ENCODE measurements around the gene PERM1.

Gene PERM1

DNA sequence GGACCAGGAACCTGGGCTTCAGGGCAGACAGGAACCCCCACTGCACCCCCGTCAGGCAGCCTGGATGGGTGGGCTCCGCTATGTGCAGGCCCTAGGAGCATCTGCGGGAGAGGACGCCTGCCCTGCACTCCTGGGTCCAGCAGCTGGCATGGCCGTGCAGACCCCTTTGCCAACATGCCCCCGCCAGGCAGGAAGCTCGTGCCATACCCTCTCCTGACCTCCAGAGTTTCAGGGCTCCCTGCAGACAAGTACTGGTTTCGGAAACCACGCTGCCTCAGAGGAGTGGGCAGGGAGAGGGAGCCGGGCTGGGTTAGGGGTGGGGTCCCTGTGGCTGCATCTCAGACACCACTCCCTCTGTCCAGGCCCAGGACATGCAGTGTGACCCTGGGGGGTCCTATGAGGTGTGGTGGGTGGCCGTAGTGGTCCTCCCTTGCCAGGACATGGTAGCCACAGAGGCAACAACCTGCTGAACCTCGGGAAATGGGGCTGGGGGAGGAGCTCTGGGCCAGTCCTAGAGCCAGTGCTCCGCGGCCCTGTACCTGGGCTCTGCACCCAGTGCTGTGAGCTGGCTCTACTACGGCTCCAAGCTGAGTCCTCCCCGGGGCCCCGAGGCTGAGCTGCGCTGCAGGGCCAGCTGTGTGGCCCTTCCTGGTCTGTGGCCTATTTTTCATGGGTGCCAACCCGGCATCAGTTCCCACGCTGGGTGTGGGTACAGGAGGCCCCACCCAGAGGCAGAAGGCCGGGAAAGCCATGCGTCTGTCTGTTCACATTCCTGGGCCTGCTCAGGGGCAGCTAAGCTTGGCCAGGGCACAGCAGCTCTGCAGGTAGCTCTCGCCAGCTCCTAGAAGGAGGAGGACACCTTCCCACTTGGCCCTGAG, 14.2 kb downstream of the PERM1 start:
- Histone ChIP-seq H3K9ac (ENCODE audit: low read depth, low read length, poor library complexity, severe bottlenecking) (no peak overlapping the region), H3K27me3 (ENCODE audit: insufficient read depth, low read length, poor library complexity, severe bottlenecking) (no peaks in the 10 kb centered on the region), H3F3A (ENCODE audit: low read depth) (no peaks in the 10 kb centered on the region), H3K4me2 (ENCODE audit: low read depth, low read length, poor library complexity, severe bottlenecking) (peak overlapping the region; percentile 78), H3K4me3 (ENCODE audit: low read length, poor library complexity, severe bottlenecking) (peak overlapping the region; percentile 67), H4K20me1 (ENCODE audit: insufficient read depth, low read length, poor library complexity, severe bottlenecking) (no peaks in the 10 kb centered on the region), H3K4me1 (ENCODE audit: insufficient read depth, low read length, poor library complexity, severe bottlenecking) (peaks cover 16% of the 10 kb centered on the region), H3K9me3 (ENCODE audit: insufficient read depth, low read depth, low read length) (no peaks in the 10 kb centered on the region), H3K79me2 (ENCODE audit: insufficient read depth, low read length) (no peaks in the 10 kb centered on the region), H3K36me3 (ENCODE audit: insufficient read depth, low read length) (no peaks in the 10 kb centered on the region), H2AFZ (ENCODE audit: low read length) (no peak overlapping the region), H3K9me2 (replicated peaks; ENCODE audit: low read depth, low read length) (no peaks in the 10 kb centered on the region)
- no peak for TF ChIP-seq EZH2phosphoT487 (IDR thresholded peaks at IDR 0.05; ENCODE audit: borderline replicate concordance)
- TF ChIP-seq, protein P1, sequence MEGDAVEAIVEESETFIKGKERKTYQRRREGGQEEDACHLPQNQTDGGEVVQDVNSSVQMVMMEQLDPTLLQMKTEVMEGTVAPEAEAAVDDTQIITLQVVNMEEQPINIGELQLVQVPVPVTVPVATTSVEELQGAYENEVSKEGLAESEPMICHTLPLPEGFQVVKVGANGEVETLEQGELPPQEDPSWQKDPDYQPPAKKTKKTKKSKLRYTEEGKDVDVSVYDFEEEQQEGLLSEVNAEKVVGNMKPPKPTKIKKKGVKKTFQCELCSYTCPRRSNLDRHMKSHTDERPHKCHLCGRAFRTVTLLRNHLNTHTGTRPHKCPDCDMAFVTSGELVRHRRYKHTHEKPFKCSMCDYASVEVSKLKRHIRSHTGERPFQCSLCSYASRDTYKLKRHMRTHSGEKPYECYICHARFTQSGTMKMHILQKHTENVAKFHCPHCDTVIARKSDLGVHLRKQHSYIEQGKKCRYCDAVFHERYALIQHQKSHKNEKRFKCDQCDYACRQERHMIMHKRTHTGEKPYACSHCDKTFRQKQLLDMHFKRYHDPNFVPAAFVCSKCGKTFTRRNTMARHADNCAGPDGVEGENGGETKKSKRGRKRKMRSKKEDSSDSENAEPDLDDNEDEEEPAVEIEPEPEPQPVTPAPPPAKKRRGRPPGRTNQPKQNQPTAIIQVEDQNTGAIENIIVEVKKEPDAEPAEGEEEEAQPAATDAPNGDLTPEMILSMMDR (conservative IDR thresholded peaks at IDR 0.05; ENCODE audit: low read length) = no peak

DNA sequence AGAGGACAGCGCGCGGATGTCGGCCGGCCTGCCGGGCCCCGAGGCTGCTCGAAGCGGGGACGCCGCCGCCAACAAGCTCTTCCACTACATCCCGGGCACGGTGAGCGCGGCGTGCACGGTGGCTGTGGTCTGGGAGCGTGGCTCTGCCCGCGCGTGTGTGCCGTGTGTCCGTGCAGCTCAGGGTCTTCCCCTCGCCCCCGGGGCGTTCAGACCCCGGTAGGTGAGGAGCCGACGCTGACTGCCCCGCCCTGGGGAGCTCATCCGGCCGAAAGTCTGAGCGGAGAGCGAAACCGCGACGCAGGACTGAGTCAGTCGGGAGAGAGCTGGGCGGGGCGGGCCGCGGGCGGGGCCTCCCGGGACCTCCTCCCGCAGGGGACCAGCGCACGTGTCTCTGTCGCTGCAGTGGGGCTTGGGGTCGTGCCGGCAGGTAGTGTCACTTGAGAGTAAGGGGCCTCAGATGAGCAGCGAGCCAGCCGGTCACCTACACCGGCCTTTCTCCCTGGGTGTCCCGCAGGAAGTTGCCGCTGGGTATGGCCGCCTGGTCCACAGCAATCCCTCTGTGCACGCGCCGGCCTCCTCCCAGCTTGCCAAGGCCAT, 15.1 kb downstream of the PERM1 start:
- Histone ChIP-seq H3K9me3 (ENCODE audit: insufficient read depth, low read depth, low read length) (no peaks in the 10 kb centered on the region), H3K27me3 (ENCODE audit: insufficient read depth, low read length, poor library complexity, severe bottlenecking) (no peaks in the 10 kb centered on the region), H3K4me1 (ENCODE audit: insufficient read depth, low read length, poor library complexity, severe bottlenecking) (peaks cover 16% of the 10 kb centered on the region), H3F3A (ENCODE audit: low read depth) (no peaks in the 10 kb centered on the region), H3K9ac (ENCODE audit: low read depth, low read length, poor library complexity, severe bottlenecking) (peak overlapping the region; percentile 45), H3K36me3 (ENCODE audit: insufficient read depth, low read length) (no peaks in the 10 kb centered on the region), H3K4me3 (ENCODE audit: low read length, poor library complexity, severe bottlenecking) (peak overlapping the region; percentile 67), H2AFZ (ENCODE audit: low read length) (peak overlapping the region; percentile 89), H3K79me2 (ENCODE audit: insufficient read depth, low read length) (no peaks in the 10 kb centered on the region), H4K20me1 (ENCODE audit: insufficient read depth, low read length, poor library complexity, severe bottlenecking) (no peaks in the 10 kb centered on the region), H3K9me2 (replicated peaks; ENCODE audit: low read depth, low read length) (no peaks in the 10 kb centered on the region), H3K4me2 (ENCODE audit: low read depth, low read length, poor library complexity, severe bottlenecking) (peak overlapping the region; percentile 78)
- TF ChIP-seq, protein P1 (conservative IDR thresholded peaks at IDR 0.05; ENCODE audit: low read length) = no peak
- no peak for TF ChIP-seq EZH2phosphoT487 (IDR thresholded peaks at IDR 0.05; ENCODE audit: borderline replicate concordance)

DNA sequence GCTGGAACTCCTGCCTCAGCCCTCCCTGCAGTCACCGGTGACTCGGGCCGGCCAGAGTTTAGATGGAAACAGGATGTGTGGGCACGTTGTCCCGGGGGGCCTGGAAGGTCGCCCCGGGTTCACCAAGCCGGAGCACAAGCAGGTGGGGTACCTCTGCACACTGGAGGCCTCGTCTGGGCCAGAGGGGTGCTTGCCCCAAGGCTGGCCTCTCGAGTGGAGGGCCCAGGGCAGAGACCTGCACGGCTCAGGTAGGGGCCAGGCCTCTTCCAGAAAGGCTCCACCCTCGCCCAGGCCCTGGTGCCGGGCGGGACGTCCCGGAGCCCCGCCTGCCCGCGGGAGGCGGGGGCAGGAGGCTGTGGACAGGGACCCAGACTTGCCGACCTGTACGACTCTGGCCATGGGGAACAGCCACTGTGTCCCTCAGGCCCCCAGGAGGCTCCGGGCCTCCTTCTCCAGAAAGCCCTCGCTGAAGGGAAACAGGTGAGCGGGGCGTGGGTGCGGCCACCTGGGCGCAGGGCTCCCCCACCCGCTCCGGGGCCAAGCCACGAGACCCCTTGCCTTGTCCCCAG, 15.7 kb downstream of the PERM1 start, which contains the start of gene PLEKHN1:
Gene PLEKHN1, plus strand, starts transcription at position 348 of the 569 bp plus-strand sequence. Its CDS starts 50 bp downstream, at position 398.
- peak within 1 kb of the TSS; percentile 89 for H2AFZ ChIP-seq (ENCODE audit: low read length)
- peak within 1 kb of the TSS; percentile 78 for H3K4me2 ChIP-seq (ENCODE audit: low read depth, low read length, poor library complexity, severe bottlenecking)
- H3K4me1 ChIP-seq (ENCODE audit: insufficient read depth, low read length, poor library complexity, severe bottlenecking) = peaks cover 18% of the 10 kb centered on the region
- H3F3A ChIP-seq (ENCODE audit: low read depth) = no peaks in the 10 kb centered on the region
- no peaks in the 10 kb centered on the region for H3K79me2 ChIP-seq (ENCODE audit: insufficient read depth, low read length)
- TF ChIP-seq, protein P1 (conservative IDR thresholded peaks at IDR 0.05; ENCODE audit: low read length) = no peak
- no peak for TF ChIP-seq EZH2phosphoT487 (IDR thresholded peaks at IDR 0.05; ENCODE audit: borderline replicate concordance)
- H3K9me2 ChIP-seq (replicated peaks; ENCODE audit: low read depth, low read length) = no peaks in the 10 kb centered on the region
- H3K4me3 ChIP-seq (ENCODE audit: low read length, poor library complexity, severe bottlenecking) = peak within 1 kb of the TSS; percentile 67
- H3K9ac ChIP-seq (ENCODE audit: low read depth, low read length, poor library complexity, severe bottlenecking) = peak within 1 kb of the TSS; percentile 45
- H3K36me3 ChIP-seq (ENCODE audit: insufficient read depth, low read length) = no peaks in the 10 kb centered on the region
- H4K20me1 ChIP-seq (ENCODE audit: insufficient read depth, low read length, poor library complexity, severe bottlenecking) = no peaks in the 10 kb centered on the region
- H3K9me3 ChIP-seq (ENCODE audit: insufficient read depth, low read depth, low read length) = no peaks in the 10 kb centered on the region
- H3K27me3 ChIP-seq (ENCODE audit: insufficient read depth, low read length, poor library complexity, severe bottlenecking) = no peaks in the 10 kb centered on the region

Measured in Loucy (cell line).